Neural crest cell (in vitro differentiated cells): ENCODE results near the gene CLDN14. TPM values are rescaled to one million over a fixed set of nuclear protein-coding genes. Genes with fewer than 3 reads are reported as not detected.

Experiments used
- DNase-seq: peaks from one replicate; pipeline ENCODE4 v3.0.0; 2021; ENCODE audit warnings: low read depth, mixed read lengths, low spot score
- H3K27ac Mint-ChIP-seq: one replicate; pipeline ENCODE4 v1.8.0; 2021; ENCODE audit warnings: mild to moderate bottlenecking, mixed read lengths; ENCODE audit not compliant: unreplicated experiment
- H3K27me3 Mint-ChIP-seq: 2 replicates; pipeline ENCODE4 v1.8.0; 2021; ENCODE audit warnings: low read depth, mild to moderate bottlenecking, mixed read lengths
- H3K36me3 Mint-ChIP-seq: 2 replicates; pipeline ENCODE4 v1.8.0; 2021; ENCODE audit warnings: low read depth, mild to moderate bottlenecking, mixed read lengths
- H3K4me1 Mint-ChIP-seq: 2 replicates; pipeline ENCODE4 v1.8.0; 2021; ENCODE audit warnings: mixed read lengths
- H3K4me3 Mint-ChIP-seq: one replicate; pipeline ENCODE4 v1.8.0; 2021; ENCODE audit warnings: mild to moderate bottlenecking, mixed read lengths
- H3K9me3 Mint-ChIP-seq: 2 replicates; pipeline ENCODE4 v1.8.0; 2021; ENCODE audit warnings: mixed read lengths
- total RNA-seq: library from RNA; stranded (reverse); gene quantifications from 2 replicates; pipeline ENCODE4 v1.2.1, GENCODE V29; 2021
- TF ChIP-seq, protein P1 (sequence below): fragments of 200-600 bp; sonication (generic); conservative IDR thresholded peaks from 2 replicates; pipeline ENCODE4 v1.5.0; 2021; ENCODE audit warnings: antibody characterized with exemption, mild to moderate bottlenecking

CLDN14 gene
- total RNA-seq, 1 donor from 2014 or later: not detected

DNA sequence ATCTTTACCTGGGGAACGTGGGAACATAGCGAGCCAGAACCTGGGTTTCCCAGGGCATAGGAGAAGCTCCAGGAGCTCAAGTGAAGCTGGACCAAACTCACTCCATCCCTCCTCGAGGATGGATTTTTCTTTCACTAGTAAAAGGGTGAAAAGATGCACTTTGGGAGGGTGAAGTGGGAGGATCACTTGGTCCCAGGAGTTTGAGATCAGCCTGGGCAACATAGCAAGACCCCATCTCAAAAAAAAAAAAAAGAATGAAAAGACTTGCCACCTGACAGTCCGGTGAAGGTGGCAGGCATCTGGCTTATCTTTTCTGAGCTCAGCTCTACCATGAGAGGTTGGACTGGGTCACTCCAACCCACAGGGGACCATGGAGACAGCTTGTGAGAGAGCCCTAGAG lies 52.4 kb downstream of the CLDN14 start:
- Mint-ChIP-seq H3K27me3 (no peaks in the 10 kb centered on the region), H3K27ac (no peak overlapping the region), H3K4me3 (no peak overlapping the region), H3K9me3 (no peaks in the 10 kb centered on the region), H3K36me3 (no peaks in the 10 kb centered on the region), H3K4me1 (peaks cover 13% of the 10 kb centered on the region)
- TF ChIP-seq, protein P1, sequence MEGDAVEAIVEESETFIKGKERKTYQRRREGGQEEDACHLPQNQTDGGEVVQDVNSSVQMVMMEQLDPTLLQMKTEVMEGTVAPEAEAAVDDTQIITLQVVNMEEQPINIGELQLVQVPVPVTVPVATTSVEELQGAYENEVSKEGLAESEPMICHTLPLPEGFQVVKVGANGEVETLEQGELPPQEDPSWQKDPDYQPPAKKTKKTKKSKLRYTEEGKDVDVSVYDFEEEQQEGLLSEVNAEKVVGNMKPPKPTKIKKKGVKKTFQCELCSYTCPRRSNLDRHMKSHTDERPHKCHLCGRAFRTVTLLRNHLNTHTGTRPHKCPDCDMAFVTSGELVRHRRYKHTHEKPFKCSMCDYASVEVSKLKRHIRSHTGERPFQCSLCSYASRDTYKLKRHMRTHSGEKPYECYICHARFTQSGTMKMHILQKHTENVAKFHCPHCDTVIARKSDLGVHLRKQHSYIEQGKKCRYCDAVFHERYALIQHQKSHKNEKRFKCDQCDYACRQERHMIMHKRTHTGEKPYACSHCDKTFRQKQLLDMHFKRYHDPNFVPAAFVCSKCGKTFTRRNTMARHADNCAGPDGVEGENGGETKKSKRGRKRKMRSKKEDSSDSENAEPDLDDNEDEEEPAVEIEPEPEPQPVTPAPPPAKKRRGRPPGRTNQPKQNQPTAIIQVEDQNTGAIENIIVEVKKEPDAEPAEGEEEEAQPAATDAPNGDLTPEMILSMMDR: no peak
- no peak for DNase-seq

DNA sequence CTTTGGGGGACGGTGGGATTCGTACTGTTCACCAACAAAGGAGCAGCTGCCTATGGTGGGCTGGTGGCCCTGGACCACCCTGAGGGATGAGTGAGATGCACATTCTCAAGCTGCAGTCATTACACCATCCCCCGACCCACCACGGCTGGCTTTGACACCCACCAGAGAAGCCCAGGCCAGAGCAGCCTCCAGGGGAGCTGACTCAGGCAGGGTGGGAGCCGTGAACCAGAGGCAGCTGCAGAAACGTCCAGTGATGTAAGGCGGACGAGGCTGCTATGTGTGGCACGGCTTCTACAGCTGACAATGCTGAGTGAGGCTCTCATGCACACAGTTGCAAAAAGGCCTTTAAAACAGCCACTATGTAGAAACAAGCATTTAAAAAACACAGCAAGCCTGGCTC lies 54.6 kb downstream of the CLDN14 start:
- no peak overlapping the region for H3K27ac Mint-ChIP-seq
- DNase-seq: no peak
- no peaks in the 10 kb centered on the region for H3K36me3 Mint-ChIP-seq
- H3K27me3 Mint-ChIP-seq: no peaks in the 10 kb centered on the region
- H3K4me1 Mint-ChIP-seq: peaks cover 14% of the 10 kb centered on the region
- TF ChIP-seq, protein P1: no peak
- H3K4me3 Mint-ChIP-seq: no peak overlapping the region
- H3K9me3 Mint-ChIP-seq: no peaks in the 10 kb centered on the region

DNA sequence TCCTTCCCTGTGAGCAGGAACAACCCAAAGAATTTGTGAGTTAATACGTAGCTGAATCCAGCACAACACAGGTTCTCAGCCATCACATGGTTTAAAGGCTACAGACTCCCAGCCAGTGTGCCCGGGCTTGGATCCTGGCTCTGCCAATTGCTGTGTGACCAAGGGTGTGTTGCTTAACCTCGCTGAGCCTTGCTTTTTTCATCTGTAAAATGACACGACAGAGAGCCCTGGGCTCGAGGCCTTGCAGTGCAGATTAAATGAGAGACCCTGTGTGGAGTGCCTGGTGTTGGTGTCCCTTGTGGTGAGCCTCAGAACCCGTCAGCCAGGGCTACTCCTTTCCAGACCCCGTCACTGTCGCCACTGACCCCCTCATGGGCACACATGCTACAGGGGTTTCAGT lies 55.3 kb downstream of the CLDN14 start:
- H3K27me3 Mint-ChIP-seq: no peaks in the 10 kb centered on the region
- no peak overlapping the region for H3K4me3 Mint-ChIP-seq
- H3K27ac Mint-ChIP-seq: no peak overlapping the region
- H3K36me3 Mint-ChIP-seq: peaks cover 3% of the 10 kb centered on the region
- TF ChIP-seq, protein P1: no peak
- H3K9me3 Mint-ChIP-seq: no peaks in the 10 kb centered on the region
- H3K4me1 Mint-ChIP-seq: peaks cover 14% of the 10 kb centered on the region
- no peak for DNase-seq

DNA sequence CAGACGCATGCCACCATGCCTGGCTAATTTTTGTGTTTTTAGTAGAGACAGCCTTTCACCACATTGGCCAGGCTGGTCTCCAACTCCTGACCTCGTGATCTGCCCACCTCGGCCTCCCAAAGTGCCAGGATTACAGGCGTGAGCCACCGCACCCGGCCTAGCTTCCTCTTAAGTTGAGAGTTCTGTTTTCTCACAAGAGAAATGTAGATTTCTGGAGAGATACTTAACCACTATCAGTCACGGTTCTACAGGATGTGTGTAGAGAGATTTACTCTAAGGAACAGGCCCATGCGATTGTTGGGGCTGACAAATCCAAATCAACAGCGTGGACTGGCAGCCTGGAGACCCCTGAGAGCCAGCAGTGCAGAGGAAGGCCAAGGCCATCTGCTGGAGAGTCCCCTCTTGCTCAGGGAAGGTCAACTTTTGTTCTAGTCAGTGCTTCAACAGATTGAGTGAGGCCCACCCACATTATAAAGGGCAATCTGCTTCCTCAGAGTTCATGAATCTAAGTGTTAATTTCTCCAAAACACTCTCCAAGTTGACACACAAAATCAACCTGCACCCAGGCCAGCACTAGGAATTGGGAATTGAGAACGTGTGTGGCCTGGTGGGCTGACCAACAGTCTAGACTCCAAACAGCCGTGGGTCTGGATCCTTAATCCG lies 56.0 kb downstream of the CLDN14 start:
- no peaks in the 10 kb centered on the region for H3K27me3 Mint-ChIP-seq
- no peak overlapping the region for H3K4me3 Mint-ChIP-seq
- H3K36me3 Mint-ChIP-seq: peaks cover 3% of the 10 kb centered on the region
- H3K9me3 Mint-ChIP-seq: no peaks in the 10 kb centered on the region
- DNase-seq: no peak
- TF ChIP-seq, protein P1: no peak
- H3K4me1 Mint-ChIP-seq: peaks cover 12% of the 10 kb centered on the region
- H3K27ac Mint-ChIP-seq: no peak overlapping the region

DNA sequence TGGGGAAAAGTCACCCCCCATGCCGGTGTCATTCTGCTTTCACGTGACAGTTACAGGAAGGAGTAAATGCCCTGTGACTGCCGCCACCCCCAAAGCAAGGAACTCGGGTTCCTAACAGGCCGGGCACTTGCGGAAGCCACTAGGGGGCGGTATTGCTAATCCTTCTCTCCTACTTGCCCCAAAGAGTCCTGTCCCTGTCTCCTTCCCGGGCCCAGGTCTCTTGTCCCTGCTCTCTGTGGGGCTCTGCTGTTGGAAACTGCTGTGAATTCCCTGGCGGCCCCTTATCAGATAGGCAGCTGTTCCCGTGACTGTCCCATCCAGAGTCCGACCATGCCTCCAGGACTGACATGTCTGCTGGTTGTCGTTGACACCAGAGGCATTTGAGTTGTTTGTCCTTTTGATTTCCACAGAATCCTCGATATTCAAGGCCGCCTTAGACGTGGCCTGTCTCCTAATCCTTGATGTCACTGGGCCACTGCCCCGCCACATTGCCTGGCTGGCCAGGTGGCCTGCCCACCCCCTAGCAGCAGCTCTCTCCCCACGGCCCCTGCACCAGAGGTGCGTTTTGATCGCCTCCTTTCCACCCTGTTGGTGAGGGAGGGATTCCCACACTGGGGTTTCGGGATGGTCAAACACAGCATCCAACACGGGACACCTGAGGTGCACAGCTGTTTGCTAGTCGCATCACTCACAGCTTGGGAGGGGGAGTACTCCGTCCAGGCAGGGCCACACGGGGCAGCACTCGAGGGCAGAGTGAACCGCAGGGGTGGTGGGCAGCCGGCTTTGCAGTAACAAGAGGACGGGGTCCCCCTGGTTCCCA lies 57.4 kb downstream of the CLDN14 start:
- H3K27ac Mint-ChIP-seq: no peak overlapping the region
- peak; percentile 47 for DNase-seq
- peaks cover 3% of the 10 kb centered on the region for H3K36me3 Mint-ChIP-seq
- peaks cover 7% of the 10 kb centered on the region for H3K4me1 Mint-ChIP-seq
- no peak overlapping the region for H3K4me3 Mint-ChIP-seq
- no peaks in the 10 kb centered on the region for H3K9me3 Mint-ChIP-seq
- TF ChIP-seq, protein P1: peak; percentile 68
- H3K27me3 Mint-ChIP-seq: no peaks in the 10 kb centered on the region
